GM12874 (cell line): Measurements from ENCODE around the gene MAPRE3.

Source experiments
- TF ChIP-seq, protein P1 (sequence below): IDR thresholded peaks from 2 replicates; pipeline ENCODE4 v1.5.1; 2011; ENCODE audit warnings: low read depth, mild to moderate bottlenecking, control low read depth, low read length, moderate library complexity; ENCODE audit not compliant: insufficient read depth

Gene MAPRE3

DNA sequence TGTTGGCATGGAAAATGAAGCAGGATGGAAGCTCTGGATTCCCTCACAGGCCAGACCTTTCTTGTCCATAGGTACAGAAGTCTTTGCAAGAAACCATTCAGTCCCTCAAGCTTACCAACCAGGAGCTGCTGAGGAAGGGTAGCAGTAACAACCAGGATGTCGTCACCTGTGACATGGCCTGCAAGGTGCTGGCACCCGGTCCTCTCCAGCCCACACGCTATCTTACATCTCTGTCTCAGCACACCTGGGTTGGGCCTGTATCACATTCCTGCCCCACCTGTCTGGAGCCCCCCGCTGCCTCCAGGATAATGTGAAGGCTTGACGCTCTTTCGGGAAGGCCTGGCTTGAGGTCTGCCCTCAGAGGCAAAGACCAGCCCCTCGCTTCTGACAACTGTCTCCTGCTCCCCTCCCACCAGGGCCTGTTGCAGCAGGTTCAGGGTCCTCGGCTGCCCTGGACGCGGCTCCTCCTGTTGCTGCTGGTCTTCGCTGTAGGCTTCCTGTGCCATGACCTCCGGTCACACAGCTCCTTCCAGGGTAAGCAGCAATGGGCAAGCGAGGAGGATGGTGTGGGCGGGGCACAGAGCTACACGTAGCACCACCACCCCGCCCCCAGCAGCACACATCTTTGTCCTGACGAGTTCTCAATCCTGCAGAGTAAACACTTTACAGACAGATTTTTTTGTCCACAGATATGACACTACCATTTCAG is 68.3 kb downstream of the MAPRE3 start:
- TF ChIP-seq, protein P1, sequence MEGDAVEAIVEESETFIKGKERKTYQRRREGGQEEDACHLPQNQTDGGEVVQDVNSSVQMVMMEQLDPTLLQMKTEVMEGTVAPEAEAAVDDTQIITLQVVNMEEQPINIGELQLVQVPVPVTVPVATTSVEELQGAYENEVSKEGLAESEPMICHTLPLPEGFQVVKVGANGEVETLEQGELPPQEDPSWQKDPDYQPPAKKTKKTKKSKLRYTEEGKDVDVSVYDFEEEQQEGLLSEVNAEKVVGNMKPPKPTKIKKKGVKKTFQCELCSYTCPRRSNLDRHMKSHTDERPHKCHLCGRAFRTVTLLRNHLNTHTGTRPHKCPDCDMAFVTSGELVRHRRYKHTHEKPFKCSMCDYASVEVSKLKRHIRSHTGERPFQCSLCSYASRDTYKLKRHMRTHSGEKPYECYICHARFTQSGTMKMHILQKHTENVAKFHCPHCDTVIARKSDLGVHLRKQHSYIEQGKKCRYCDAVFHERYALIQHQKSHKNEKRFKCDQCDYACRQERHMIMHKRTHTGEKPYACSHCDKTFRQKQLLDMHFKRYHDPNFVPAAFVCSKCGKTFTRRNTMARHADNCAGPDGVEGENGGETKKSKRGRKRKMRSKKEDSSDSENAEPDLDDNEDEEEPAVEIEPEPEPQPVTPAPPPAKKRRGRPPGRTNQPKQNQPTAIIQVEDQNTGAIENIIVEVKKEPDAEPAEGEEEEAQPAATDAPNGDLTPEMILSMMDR: no peak

DNA sequence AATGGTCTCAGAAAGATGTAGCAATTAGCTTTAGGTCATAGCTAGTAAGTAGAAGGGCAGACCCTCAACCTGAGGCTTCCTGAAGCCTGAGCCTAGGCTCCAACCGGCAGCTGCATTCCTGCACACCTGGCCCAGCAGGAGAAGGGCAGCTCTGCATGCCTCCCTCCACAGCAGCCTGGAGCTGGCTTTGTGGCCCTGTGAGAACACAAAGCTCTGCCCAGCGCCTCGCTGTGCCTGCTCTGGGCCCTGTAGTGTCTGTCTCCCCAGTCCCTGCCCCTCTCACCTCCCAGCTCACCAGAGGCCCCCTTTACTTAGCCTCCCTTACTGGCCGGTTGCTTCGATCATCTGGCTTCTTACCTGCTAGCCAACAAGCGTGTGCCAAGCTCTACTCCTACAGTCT is 69.0 kb downstream of the MAPRE3 start:
- TF ChIP-seq, protein P1: no peak

DNA sequence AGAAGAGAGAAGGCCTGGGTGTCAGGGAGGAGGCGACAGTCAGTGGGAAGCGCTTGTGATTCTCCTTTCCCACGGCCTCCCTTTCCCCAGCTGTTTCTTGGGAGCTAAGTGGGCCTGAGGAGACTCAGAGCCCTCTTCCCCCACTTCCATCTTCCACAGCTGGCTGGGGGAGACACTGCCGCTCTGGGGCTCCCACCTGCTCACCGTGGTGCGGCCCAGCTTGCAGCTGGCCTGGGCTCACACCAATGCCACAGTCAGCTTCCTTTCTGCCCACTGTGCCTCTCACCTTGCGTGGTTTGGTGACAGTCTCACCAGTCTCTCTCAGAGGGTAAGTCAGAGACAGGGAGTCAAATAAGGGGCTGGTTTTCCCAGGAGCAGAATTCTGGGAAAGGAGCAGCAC is 69.4 kb downstream of the MAPRE3 start:
- TF ChIP-seq, protein P1: no peak

DNA sequence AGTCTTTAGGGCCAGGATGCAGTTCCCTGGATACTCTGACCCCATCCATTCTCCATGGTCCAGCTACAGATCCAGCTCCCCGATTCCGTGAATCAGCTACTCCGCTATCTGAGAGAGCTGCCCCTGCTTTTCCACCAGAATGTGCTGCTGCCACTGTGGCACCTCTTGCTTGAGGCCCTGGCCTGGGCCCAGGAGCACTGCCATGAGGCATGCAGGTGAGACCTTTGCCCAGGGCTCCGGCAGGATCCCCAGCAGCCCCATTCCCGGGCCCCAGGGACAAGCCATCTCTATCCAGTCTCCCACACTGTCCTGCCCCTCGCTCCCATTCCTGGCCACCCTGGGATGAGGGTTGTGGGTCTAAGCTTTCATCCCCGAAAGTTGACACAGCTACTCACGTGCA is 69.8 kb downstream of the MAPRE3 start:
- TF ChIP-seq, protein P1: no peak

DNA sequence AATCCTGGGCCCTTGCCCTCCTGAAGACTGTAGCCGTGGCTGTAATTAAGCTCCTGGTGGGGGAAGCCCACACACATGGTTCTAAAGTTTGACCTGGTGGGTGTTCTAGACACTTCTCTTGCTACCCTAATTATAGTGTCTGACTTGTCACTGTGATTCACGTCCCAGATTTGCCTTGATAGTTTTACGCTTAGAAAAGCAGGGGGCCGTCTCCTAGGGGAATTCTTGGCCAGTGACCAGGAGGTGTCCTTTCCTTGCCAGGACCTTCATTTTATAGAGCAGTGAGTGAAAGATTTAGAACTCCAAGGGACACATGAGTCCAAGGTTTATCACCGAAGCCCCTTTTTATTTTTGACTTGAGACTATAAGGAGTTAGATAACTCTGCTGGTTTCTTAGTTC is 71.3 kb downstream of the MAPRE3 start:
- TF ChIP-seq, protein P1: no peak

DNA sequence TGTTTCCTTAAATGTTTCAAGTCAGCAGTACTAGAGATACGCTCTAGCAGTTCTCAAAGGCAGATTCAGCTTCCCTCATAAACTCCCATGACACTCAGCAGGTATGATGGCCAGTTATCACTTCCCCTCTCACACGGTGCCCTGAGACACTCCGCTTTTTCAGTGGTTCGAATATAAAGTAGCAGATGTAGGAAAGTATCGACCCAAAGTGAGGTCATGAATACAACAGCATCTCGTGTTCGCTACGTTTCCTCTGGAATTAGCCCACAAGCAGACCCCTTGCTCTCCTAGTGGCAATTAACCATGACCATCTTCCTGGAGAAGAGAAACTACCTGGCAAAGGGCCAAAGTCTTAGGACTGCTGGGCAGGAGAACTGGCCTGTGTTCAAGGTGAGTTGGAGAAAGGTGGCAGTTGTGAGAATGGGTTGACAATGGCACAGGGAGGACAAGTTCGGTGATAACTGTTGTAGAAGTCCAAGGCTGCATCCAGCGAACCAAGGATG is 71.8 kb downstream of the MAPRE3 start:
- TF ChIP-seq, protein P1: no peak

DNA sequence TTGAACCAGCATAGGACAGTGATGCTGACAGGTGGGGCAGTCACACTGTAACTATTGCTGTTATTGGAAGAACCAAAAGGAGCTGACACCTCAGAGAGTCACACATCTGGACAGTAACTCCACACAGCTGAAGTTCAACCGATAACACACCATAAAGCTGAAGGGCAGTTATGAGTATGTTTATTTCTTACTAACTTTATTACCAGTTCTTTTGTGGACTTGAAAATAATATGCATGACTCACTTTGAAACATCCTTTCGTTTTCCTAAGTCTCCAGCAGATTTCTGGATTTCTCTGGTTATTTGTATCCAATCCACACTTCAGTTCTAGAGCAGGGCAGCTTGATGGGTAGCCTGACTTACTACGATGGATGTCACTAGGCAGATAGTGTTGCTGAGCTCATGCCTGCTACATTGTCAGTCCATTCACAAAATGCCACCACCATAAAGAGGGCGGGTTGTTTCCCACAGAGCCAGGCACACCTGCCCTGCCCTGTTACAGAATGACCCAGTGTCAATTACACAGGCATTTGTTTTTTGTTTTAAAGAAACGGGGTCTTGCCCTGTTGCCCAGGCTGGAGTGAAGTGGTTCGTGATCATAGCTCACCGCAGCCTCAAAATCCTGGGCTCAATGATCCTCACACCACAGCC is 72.7 kb downstream of the MAPRE3 start:
- TF ChIP-seq, protein P1: no peak
